Lung (tissue), 12 donors: Measurements from ENCODE around the gene MIPEP. TPM values are rescaled to one million over a fixed set of nuclear protein-coding genes. Genes with fewer than 3 reads are reported as not detected.

Experiments
- ATAC-seq: fragments of 200-7000 bp; cut with Tn5 transposase; one replicate; pipeline ENCODE4 v1.9.1; 2020; ENCODE audit warnings: moderate number of reproducible peaks; ENCODE audit not compliant: insufficient read depth, low FRiP score
- DNase-seq, 3 donors: peaks; one replicate each; pipeline ENCODE4 v3.0.0-alpha.2; 2013 to 2017
- H3K27ac ChIP-seq, 2 donors: one replicate each; pipeline ENCODE4 v1.5.1; 2013; ENCODE audit warnings: mild to moderate bottlenecking in 2 of 2, moderate library complexity in 2 of 2, control low read depth in 1 of 2, inconsistent platforms in 1 of 2, low read depth in 1 of 2, low read length in 1 of 2
- H3K27me3 ChIP-seq, 3 donors: one replicate each; pipeline ENCODE4 v1.5.1; 2013; ENCODE audit warnings: low read length in 2 of 3; ENCODE audit not compliant: control insufficient read depth in 3 of 3, insufficient read depth in 3 of 3
- H3K36me3 ChIP-seq, 4 donors: one replicate each; pipeline ENCODE4 v1.5.1; 2013; ENCODE audit warnings: low read length in 4 of 4, mild to moderate bottlenecking in 1 of 4, moderate library complexity in 1 of 4; ENCODE audit not compliant: control insufficient read depth in 4 of 4, insufficient read depth in 4 of 4
- H3K4me1 ChIP-seq, 5 donors: one replicate each; pipeline ENCODE4 v1.5.1; 2013; ENCODE audit warnings: low read length in 5 of 5, mild to moderate bottlenecking in 2 of 5, moderate library complexity in 1 of 5; ENCODE audit not compliant: control insufficient read depth in 5 of 5, insufficient read depth in 5 of 5
- H3K4me3 ChIP-seq: one replicate; pipeline ENCODE4 v1.5.1; 2013; ENCODE audit warnings: mild to moderate bottlenecking, control low read depth, moderate library complexity
- H3K9ac ChIP-seq, 2 donors: one replicate each; pipeline ENCODE4 v1.5.1; 2013; ENCODE audit warnings: low read length in 2 of 2, control low read depth in 1 of 2; ENCODE audit not compliant: insufficient read depth in 1 of 2
- H3K9me3 ChIP-seq, 4 donors: one replicate each; pipeline ENCODE4 v1.5.1; 2013; ENCODE audit warnings: low read length in 3 of 4, mild to moderate bottlenecking in 1 of 4, moderate library complexity in 1 of 4; ENCODE audit not compliant: control insufficient read depth in 4 of 4, insufficient read depth in 3 of 4
- WGBS, 2 donors: extraction: QIAGEN DNeasy Blood & Tissue Kit; methylation state at CpG; one replicate each; pipeline ENCODE4 v1.1.7; 2013; 5-methylcytosine and 5-hydroxymethylcytosine counted together
- polyA plus RNA-seq, 2 donors: library from polyadenylated mRNA; stranded (reverse); fragments of 200-250 nt; gene quantifications; one replicate each; pipeline ENCODE4 v1.2.1, GENCODE V29; 2013
- total RNA-seq, 2 donors: library from RNA; depleted of rRNA in 1 of 2; stranded (reverse); fragments of >200 nt in 1 of 2; gene quantifications; one replicate each; pipeline ENCODE4 v1.2.1, GENCODE V29; 2014 to 2021
- TF ChIP-seq, protein P1 (sequence below): IDR thresholded peaks from 2 replicates; pipeline ENCODE4 v1.5.1; 2012; ENCODE audit warnings: mild to moderate bottlenecking; ENCODE audit errors: control extremely low read depth, extremely low read depth
- donor health status: control.
- donor health status: control.
- donor health status: Bipolar disorder and iron deficiency.
- donor health status: healthy.
- donor health status: DM: yes; HTN: yes; CAD: no.

Gene MIPEP
- total and polyA plus RNA-seq, 4 donors, result 12.9 to 35.1 (median 25.3) TPM

DNA sequence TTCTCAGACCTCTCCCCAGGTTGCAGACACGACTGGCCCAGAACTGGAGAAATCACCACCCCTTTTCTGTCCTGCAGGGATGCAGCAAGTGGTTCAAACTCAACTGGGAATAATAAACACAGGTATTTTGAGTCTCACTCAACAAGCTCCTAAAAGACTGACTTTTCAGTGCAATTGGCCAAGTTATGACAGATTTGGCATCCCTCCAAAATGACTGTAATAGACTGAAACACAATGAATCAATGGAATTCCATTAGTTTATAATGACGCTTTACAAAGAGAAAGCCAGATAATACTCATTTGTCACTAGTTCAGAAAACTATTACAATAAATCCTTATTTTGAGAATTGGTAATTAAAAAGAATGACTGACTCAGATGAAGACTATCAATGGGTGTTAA is 38.1 kb downstream of the MIPEP start:
- H3K27ac ChIP-seq, result no peak overlapping the region
- H3K36me3 ChIP-seq, result peaks cover 2 to 13% (median 3%) of the 10 kb centered on the region in 4 donors
- H3K9ac ChIP-seq, result no peak overlapping the region
- H3K4me3 ChIP-seq, result no peak overlapping the region
- no peaks in the 10 kb centered on the region for H3K27me3 ChIP-seq
- whole genome bisulfite sequencing, 2 donors, result 84 to 91% methylated on average over 2 of the region's 2 CpGs
- H3K9me3 ChIP-seq, result no peaks in the 10 kb centered on the region
- peaks cover 0 to 6% (median 0%) of the 10 kb centered on the region in 5 donors for H3K4me1 ChIP-seq
- TF ChIP-seq, protein P1, sequence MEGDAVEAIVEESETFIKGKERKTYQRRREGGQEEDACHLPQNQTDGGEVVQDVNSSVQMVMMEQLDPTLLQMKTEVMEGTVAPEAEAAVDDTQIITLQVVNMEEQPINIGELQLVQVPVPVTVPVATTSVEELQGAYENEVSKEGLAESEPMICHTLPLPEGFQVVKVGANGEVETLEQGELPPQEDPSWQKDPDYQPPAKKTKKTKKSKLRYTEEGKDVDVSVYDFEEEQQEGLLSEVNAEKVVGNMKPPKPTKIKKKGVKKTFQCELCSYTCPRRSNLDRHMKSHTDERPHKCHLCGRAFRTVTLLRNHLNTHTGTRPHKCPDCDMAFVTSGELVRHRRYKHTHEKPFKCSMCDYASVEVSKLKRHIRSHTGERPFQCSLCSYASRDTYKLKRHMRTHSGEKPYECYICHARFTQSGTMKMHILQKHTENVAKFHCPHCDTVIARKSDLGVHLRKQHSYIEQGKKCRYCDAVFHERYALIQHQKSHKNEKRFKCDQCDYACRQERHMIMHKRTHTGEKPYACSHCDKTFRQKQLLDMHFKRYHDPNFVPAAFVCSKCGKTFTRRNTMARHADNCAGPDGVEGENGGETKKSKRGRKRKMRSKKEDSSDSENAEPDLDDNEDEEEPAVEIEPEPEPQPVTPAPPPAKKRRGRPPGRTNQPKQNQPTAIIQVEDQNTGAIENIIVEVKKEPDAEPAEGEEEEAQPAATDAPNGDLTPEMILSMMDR, result no peak
- ATAC-seq, result no peak
- peak in 2 of 3 donors; percentile 22 to 31 for DNase-seq

DNA sequence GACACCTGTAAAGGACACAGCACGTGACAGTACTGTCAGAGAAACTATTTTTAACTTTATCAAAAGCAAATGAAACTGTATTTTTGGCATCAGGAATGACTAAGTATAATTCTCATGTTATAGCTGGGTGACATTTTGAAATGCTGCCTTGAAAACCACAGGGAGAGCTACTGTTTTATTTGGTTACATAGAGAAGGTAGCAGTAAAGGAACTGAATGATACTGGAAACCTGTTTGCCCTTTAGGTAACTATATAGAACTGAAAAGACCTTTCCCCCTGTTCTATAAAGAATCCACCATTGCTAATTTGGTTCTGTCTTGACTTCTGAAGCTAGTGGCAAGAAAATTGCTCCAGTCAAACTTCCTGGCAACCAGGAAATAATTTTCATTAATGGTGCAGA is 39.1 kb downstream of the MIPEP start:
- WGBS, 2 donors, result 55 to 86% methylated on average over 1 of the region's 1 CpG
- TF ChIP-seq, protein P1, result no peak
- ATAC-seq (no peak), DNase-seq (no peak)
- Histone ChIP-seq H3K9me3 (no peaks in the 10 kb centered on the region), H3K4me3 (no peak overlapping the region), H3K4me1 (peaks cover 0 to 6% (median 0%) of the 10 kb centered on the region in 5 donors), H3K27ac (no peak overlapping the region), H3K9ac (no peak overlapping the region), H3K27me3 (no peaks in the 10 kb centered on the region), H3K36me3 (peaks cover 0 to 8% (median 2%) of the 10 kb centered on the region in 4 donors)

DNA sequence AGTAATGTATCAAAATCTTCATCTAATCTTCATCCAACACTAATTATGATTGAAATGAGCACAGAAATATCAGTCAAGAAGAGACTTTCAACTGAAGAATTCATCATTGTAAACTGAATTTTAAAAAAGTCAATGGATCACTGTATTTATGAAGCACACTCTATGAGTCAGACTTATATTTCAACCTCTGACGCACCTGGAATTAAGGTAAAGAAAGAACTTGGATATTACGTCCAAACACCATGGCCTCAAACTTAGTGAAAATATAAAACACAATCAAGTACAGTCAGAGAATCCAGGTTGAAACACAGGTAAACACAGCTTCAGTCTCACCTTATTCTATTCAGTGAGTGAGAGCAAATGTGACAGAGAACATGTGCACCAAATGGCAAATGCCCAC is 39.5 kb downstream of the MIPEP start:
- H3K36me3 ChIP-seq, result peaks cover 0 to 8% (median 2%) of the 10 kb centered on the region in 4 donors
- WGBS, 2 donors, result 98 to 99% methylated on average over 2 of the region's 2 CpGs
- DNase-seq (no peak), ATAC-seq (no peak)
- H3K4me3 ChIP-seq, result no peak overlapping the region
- H3K27me3 ChIP-seq, result no peaks in the 10 kb centered on the region
- TF ChIP-seq, protein P1, result no peak
- peaks cover 0 to 6% (median 0%) of the 10 kb centered on the region in 5 donors for H3K4me1 ChIP-seq
- H3K27ac ChIP-seq, result no peak overlapping the region
- H3K9ac ChIP-seq, result no peak overlapping the region
- H3K9me3 ChIP-seq, result no peaks in the 10 kb centered on the region

DNA sequence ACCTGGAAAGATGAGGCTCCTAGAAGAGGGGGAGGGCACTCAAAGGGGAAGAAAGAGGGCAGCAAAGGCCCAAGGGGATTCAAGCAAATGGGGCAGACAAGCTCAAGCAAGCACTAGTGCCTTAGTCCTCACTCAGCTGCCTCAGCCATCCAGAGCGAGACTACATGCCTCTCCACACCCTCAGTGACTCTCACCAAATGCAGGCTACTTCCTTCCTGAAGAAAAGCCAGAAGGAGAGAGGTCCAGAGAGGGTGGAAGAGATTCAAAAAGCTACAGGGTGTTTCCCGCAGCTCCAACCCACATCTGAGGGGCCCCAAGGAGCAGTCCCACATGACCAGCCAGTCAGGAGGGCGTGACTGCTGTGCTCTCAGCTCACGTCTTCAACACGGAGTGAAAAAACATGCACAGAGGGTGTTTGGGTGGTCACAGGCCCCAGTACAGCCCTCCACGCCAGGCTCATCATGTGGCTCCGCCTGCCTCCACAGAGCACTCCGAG is 40.5 kb downstream of the MIPEP start:
- TF ChIP-seq, protein P1, result no peak
- H3K9ac ChIP-seq, result no peak overlapping the region
- ATAC-seq, result no peak

More for the DNA sequence above, 40.5 kb downstream of the MIPEP start:
- no peak overlapping the region for H3K4me3 ChIP-seq
- H3K27ac ChIP-seq, result no peak overlapping the region
- no peaks in the 10 kb centered on the region for H3K9me3 ChIP-seq
- H3K27me3 ChIP-seq, result no peaks in the 10 kb centered on the region
- H3K36me3 ChIP-seq, result peaks cover 0 to 6% (median 2%) of the 10 kb centered on the region in 4 donors
- H3K4me1 ChIP-seq, result peaks cover 0 to 6% (median 0%) of the 10 kb centered on the region in 5 donors
- 64 to 79% methylated on average over 8 of the region's 8 CpGs for WGBS, 2 donors
- DNase-seq, result no peak
